ENCODE data around the gene H2BW1. TPM values are rescaled to one million over a fixed set of nuclear protein-coding genes. Genes with fewer than 3 reads are reported as not detected.
"Not testable (repeated sequence)": the region's sequence is repeated elsewhere in the genome, so short reads cannot be mapped to it uniquely, and the experiment has no call there.

The H2BW1 gene
- total and polyA plus RNA-seq, 8 donors: not detected

- intact Hi-C loops (cut with DNase I; ENCODE audit: low total_unique reads): no loop called here
- 51 to 64% (median 61%) methylated on average over 4 of the region's 4 CpGs for WGBS, 5 donors
- Histone ChIP-seq H3K27ac (no peak overlapping the region), H3K9me3 (peaks cover 0 to 3% (median 0%) of the 10 kb centered on the region in 4 donors), H3K4me1 (no peaks in the 10 kb centered on the region), H3K36me3 (no peaks in the 10 kb centered on the region), H3K4me3 (no peak overlapping the region), H3K27me3 (peaks cover 0 to 38% (median 3%) of the 10 kb centered on the region in 3 donors)
- DNase-seq: no peak
- TF ChIP-seq POLR2A (IDR thresholded peaks at IDR 0.05) (no peak), EP300 (IDR thresholded peaks at IDR 0.05) (no peak), CTCF (IDR thresholded peaks at IDR 0.05) (no peak)
Measured at GRCh38 chrX:104041003-104041402, 27.5 kb upstream of the H2BW1 start.

- TF ChIP-seq CTCF (IDR thresholded peaks at IDR 0.05): no peak
- TF ChIP-seq POLR2A (IDR thresholded peaks at IDR 0.05): no peak
- TF ChIP-seq EP300 (IDR thresholded peaks at IDR 0.05): no peak
- no peak for TF ChIP-seq POLR2AphosphoS5 (IDR thresholded peaks at IDR 0.05)
- no peak for DNase-seq
- Histone ChIP-seq H3K4me3 (no peak within 1 kb of the TSS), H3K36me3 (no peaks in the 10 kb centered on the region), H3K4me1 (no peaks in the 10 kb centered on the region), H3K27ac (no peak within 1 kb of the TSS), H3K27me3 (peaks cover 0 to 43% (median 3%) of the 10 kb centered on the region in 3 donors), H3K9me3 (peaks cover 0 to 4% (median 0%) of the 10 kb centered on the region in 4 donors)
- intact Hi-C loops (cut with DNase I; ENCODE audit: low total_unique reads): no loop called here
- 91 to 95% (median 92%) methylated on average over 21 to 39 of the region's 39 CpGs for WGBS, 5 donors
Measured at GRCh38 chrX:104039689-104040505, 26.4 kb upstream of the H2BW1 start, which contains the start of gene H2BW2. Gene H2BW2 (plus strand): TSS chrX:104039956. CDS start chrX:104039995, 39 bp downstream.

GRCh38 chrX:104018126-104018525 lies 4.6 kb upstream of the H2BW1 start:
- no peaks in the 10 kb centered on the region for H3K4me1 ChIP-seq
- intact Hi-C loops (cut with DNase I; ENCODE audit: low total_unique reads): no loop called here
- no peak overlapping the region for H3K4me3 ChIP-seq
- WGBS, 5 donors: 70 to 82% (median 76%) methylated on average over 11 of the region's 11 CpGs
- H3K36me3 ChIP-seq: no peaks in the 10 kb centered on the region
- peaks cover 0 to 10% (median 7%) of the 10 kb centered on the region in 4 donors for H3K9me3 ChIP-seq
- H3K27ac ChIP-seq: no peak overlapping the region
- no peak for DNase-seq
- TF ChIP-seq EP300 (IDR thresholded peaks at IDR 0.05): no peak
- no peak for TF ChIP-seq POLR2A (IDR thresholded peaks at IDR 0.05)
- TF ChIP-seq POLR2AphosphoS5 (IDR thresholded peaks at IDR 0.05): no peak
- TF ChIP-seq CTCF (IDR thresholded peaks at IDR 0.05): no peak
- H3K27me3 ChIP-seq: peaks cover 0 to 58% (median 0%) of the 10 kb centered on the region in 3 donors

GRCh38 chrX:104015576-104015975 lies 2.1 kb upstream of the H2BW1 start:
- H3K27me3 ChIP-seq: peaks cover 0 to 50% (median 0%) of the 10 kb centered on the region in 3 donors
- H3K27ac ChIP-seq; DNase-seq; intact Hi-C loops (cut with DNase I; ENCODE audit: low total_unique reads); H3K36me3 ChIP-seq; H3K4me3 ChIP-seq; H3K4me1 ChIP-seq; H3K9me3 ChIP-seq: not testable (repeated sequence)
- 62 to 76% (median 67%) methylated on average over 8 of the region's 8 CpGs for WGBS, 5 donors

GRCh38 chrX:104013158-104013557 lies 350 bp downstream of the H2BW1 start:
- Histone ChIP-seq H3K27me3 (peaks cover 0 to 49% (median 0%) of the 10 kb centered on the region in 3 donors), H3K4me3 (no peak overlapping the region), H3K36me3 (no peaks in the 10 kb centered on the region), H3K4me1 (no peaks in the 10 kb centered on the region), H3K27ac (no peak overlapping the region), H3K9me3 (peaks cover 0 to 6% (median 0%) of the 10 kb centered on the region in 4 donors)
- WGBS, 5 donors: 80 to 97% (median 93%) methylated on average over 14 to 24 of the region's 24 CpGs
- TF ChIP-seq EP300 (IDR thresholded peaks at IDR 0.05) (no peak), POLR2A (IDR thresholded peaks at IDR 0.05) (no peak), POLR2AphosphoS5 (IDR thresholded peaks at IDR 0.05) (no peak), CTCF (IDR thresholded peaks at IDR 0.05) (no peak)
- intact Hi-C loops (cut with DNase I; ENCODE audit: low total_unique reads): no loop called here
- no peak for DNase-seq

Data from stomach (tissue), 9 donors.